GM08714 (cell line): ENCODE results near the gene C9orf85.

Experiments used
- H3K4me3 ChIP-seq: fragments of 200-500 bp; sonication (Bioruptor generic); 2 replicates; pipeline ENCODE4 v1.5.1; 2014; ENCODE audit warnings: mild to moderate bottlenecking, low read length, inconsistent platforms
- ZNF274 ChIP-seq: IDR thresholded peaks from 2 replicates; pipeline ENCODE4 v1.6.1; 2012; ENCODE audit warnings: mild to moderate bottlenecking, low read depth, low read length

C9orf85 gene

DNA sequence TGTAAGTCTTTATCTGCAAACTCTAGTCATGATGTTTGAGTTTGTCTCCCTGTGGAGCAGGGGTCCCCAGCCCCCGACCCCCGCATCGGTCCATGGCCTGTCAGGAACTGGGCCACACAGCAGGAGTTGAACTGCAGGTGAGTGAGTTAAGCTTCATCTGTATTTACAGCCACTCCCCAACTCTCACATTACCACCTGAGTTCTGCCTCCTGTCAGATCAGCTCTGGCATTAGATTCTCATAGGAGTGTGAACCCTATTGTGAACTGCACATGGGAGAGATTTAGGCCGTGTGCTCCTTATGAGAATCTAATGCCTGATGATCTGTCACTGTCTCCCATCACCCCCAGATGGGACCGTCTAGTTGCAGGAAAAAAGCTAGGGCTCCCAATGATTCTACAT is 7.0 kb downstream of the C9orf85 start:
- H3K4me3 ChIP-seq = no peak overlapping the region
- TF ChIP-seq ZNF274 = no peak

DNA sequence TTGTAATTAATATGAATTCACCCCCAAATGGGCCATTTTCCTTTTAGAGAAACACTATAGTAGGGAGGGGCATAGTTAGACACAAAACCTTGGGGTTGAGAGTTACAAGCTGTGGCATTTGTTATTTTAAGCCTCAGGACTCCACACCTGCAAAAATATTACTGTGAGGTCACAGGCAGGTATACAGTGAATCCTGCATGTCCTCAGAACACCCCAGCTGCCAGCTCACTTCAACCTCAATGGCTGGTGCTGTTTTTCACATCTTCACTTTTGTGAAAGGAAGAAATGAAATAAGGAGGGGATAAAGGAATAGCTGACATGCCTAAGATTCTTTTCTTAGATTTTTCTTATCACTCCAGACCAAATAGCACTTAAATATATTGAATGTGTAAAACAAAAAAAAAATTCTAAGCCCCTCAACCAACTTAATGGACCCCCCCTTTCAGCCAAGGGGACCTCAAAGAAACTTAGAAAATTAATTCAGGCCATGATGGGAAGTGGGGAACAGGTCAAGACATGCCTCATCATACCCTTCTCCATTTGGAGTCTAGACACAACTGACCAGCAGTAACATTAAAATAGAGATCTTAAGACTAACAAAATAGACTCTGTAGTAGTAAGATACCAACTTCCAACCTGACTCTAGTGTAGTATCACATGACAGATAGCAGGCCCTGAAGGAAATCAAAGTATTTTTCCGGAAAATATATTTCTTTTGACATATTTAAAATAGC is 9.2 kb downstream of the C9orf85 start:
- no peak for TF ChIP-seq ZNF274
- H3K4me3 ChIP-seq = no peak overlapping the region

DNA sequence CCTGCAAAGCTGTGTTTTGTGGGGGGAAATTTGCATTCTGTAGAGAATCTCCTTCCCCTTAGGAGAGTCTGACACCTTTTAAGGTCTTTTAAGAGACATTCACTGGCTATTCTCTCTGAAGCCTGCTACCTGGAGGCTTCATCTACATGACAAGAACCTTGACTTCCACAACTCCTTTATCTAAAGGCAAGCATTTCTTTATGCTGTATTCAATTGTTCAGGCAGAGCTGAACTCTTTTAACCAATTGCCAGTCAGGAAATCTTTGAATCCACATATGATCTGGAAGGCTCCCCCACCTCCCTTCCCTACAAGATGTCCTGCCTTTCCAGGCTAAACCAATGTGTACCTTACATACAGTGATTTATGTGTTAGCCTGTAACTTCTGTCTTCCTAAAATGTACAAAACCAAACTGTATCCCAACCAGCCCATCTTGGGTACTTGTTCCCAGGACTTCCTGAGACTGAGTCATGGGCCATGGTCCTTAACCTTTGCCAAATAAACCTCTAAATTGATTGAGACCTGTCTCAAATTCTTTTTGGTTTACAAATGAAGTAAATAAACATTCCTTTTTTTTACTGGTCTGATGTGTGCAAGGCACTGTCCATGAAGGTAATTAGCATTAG is 9.9 kb downstream of the C9orf85 start:
- no peak for TF ChIP-seq ZNF274
- no peak overlapping the region for H3K4me3 ChIP-seq

DNA sequence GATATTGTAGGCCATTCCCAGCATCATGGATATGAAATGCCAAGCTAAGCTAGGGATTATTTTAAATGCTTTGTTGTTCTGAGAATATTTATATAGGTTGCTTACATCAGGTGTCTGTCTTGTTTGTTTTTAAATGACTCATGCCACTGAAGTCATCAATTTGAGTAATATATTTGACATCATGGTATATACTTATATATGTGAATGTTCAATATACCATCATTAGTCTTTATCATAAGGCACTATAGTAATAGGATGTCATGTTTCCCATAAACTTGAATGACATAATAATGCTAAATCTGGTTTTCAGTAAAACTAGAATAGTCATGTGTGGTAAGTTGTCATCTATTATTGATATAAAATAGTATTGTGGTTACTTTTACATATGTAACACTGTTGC is 13.1 kb downstream of the C9orf85 start:
- TF ChIP-seq ZNF274 = no peak
- H3K4me3 ChIP-seq = no peak overlapping the region

DNA sequence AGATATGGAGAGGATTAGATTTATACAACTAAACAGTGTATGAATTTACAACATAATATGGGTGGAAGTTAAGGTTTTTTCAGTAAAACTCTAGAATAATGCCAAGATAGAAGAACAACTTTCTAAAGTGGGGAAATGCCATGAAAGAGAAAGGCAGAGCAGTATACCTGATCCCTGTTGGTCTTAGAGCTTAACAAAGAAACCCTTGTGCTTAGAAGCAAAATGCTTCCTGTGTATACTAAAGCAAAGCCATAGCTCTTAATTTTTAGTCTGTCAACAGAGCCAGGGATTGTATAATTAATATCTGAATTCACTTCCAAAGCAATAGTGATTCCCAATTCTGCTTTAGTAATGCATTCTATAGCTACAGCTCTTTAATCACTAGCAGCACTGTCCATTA is 14.4 kb downstream of the C9orf85 start:
- H3K4me3 ChIP-seq = no peak overlapping the region
- no peak for TF ChIP-seq ZNF274

DNA sequence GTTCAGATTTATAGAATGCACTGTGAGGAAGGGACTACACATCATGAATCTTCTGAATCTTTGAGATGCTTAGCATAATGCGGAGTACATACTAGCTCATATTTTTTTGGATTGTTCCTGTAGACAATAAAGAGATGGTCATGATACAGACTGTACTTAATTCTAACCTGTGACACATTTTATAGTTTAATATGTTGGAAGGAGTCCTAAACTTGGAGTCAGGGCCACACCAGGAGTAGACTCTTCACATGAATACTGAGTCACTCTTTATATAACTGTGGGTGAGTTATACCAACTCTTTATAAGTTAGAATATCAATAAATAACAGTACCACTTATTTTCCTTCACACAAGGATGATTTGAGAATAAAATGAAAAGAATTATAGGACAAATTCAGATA is 16.9 kb downstream of the C9orf85 start:
- no peak for TF ChIP-seq ZNF274
- H3K4me3 ChIP-seq = no peak overlapping the region

DNA sequence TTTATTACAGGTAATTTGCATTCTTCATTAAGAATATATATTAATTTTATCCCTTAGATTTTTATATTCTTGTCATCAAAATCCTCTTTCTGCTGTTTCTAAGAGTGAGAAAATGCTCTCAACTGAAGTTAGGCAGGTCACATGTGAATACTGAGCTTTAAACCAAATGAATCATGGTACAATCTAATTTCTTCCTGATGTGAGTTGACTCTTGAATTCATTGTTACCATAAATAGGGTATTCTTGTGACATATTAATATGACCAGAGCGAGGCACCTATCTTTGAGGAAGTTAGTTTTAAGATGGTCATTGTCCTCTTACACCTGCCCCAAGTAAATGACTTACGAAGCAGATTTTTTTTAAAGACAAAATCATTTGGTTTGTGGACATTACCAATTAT is 17.4 kb downstream of the C9orf85 start:
- H3K4me3 ChIP-seq = no peak overlapping the region
- TF ChIP-seq ZNF274 = no peak

DNA sequence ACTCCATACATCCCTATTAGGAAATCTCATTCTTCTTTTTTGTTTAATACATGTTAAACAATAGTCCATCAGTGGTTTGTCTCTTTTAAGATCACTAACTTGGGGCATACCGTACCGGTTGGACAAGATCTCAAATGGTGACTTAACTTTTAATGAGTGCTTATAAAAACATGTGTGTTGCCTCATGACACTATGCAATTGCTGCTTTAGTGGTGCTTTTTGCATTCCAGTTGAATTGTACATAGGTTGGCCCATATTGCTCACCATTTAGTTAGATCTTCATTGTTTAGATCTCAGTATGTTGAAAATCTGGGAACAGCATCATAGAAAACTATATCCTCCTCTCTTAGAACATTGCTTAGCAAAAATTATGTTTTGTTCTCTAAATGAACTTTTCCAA is 17.8 kb downstream of the C9orf85 start:
- no peak overlapping the region for H3K4me3 ChIP-seq
- TF ChIP-seq ZNF274 = no peak

DNA sequence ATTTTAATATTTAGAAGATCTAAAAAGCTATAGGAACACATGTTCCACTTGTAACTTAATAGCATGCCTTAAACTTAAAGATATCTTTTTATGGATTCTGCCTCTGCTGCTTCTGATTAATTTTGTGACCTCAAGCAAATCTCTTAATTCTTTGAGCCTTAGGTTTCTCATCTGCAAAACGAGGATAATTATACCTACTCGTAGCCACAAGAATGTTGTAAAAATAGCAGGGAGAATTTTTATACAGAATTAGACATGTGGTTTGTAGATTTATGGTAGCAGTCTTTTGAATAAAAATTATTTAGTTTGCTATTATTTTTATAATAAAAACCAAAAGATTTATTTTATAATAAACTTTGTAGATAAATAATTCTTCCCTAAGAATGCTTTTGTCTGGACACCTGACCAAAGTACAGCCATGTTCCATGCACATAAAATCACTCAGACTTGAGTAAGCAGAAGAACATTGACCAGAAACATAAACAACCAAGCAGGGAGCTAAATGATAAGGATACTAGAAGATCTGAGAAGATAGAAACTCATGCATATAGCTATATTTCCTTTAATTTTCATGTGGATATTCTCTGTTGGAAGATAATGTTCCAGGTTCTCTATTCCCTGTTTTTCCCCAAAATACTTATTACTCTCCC is 18.5 kb downstream of the C9orf85 start:
- no peak overlapping the region for H3K4me3 ChIP-seq
- TF ChIP-seq ZNF274 = no peak

DNA sequence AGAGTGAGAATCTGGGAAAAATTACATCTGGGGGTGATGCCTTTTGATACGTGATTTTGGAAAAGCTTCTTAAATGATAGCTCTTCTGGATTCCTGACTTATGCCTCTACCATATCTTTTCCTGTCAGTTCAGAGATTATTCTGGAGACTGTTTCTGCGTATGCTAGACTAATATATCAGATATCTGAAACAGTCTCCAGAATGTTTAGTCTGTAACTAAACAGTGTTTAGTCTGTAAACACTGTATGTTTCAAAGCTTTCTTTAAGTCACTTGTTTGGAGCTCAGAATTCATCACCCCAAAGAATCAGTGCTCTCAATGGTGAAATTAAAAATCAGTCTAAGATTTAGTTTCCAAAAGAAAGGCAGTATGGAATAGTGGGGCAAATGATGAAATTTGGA is 19.7 kb downstream of the C9orf85 start:
- TF ChIP-seq ZNF274 = no peak

DNA sequence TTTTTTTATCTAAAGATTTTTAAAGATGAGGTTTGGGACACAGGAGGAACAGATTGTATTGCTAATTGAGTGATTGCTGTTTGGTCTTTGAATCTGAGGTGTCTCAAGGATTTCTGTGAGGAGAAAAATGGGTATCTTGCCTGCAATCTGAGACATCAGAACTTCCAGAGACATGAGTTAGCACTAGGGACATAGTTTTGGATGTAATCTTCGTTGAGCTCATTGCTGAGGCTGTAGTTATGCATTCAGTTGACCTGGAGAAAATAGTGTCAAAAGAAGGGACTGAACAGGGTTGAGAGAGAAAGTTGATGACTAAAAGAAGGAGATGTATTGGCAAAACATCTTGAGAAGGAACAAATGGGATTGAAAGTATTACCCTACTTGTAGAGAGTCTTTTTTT is 24.6 kb downstream of the C9orf85 start:
- H3K4me3 ChIP-seq = no peak overlapping the region
- no peak for TF ChIP-seq ZNF274

More for the DNA sequence above, 19.7 kb downstream of the C9orf85 start:
- no peak overlapping the region for H3K4me3 ChIP-seq

DNA sequence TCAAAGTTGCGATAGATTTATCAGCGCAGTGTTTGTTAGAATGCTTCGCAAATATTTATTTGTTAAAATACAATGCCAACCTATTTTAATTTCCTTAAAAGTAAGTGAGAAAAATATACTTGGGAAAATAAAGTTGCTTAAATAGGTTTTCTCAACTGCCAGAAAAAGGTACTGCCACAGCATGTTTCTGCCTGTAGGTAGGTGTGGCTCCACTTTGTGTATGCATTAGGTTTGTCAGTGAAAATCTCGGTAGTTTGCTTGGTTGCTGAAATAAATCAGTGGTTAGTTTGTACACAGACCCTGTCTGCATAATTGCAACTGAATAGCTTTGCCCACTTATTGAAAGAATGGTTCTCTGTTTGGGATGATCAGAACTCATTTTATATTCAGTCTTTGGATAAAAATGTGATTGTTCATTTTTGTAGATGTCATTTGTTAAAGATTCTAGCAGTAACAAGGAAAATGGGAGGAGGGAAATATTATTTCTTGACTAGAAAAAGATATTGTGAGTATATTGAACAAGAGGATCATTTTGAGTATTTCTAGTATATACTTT is 25.7 kb downstream of the C9orf85 start:
- H3K4me3 ChIP-seq = no peak overlapping the region
- TF ChIP-seq ZNF274 = no peak

DNA sequence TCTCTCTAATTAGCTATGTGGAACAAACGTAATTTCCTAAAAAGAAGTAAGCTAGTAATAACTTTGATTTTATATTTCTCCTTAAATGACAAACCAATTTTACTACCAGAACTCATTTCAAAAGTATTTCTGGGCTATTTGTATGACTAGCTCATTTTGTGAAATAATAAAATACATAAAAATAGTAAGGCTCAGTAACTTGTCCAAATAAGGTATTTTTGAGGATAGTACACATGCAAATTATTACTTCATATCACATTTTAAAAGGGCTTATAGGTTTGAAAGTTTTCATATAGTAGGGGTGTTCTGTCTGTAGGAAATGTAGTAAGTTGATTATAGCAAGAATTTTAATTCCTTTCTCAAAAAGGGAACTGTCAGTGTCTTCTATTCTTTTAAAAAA is 26.5 kb downstream of the C9orf85 start:
- H3K4me3 ChIP-seq = no peak overlapping the region
- TF ChIP-seq ZNF274 = no peak

DNA sequence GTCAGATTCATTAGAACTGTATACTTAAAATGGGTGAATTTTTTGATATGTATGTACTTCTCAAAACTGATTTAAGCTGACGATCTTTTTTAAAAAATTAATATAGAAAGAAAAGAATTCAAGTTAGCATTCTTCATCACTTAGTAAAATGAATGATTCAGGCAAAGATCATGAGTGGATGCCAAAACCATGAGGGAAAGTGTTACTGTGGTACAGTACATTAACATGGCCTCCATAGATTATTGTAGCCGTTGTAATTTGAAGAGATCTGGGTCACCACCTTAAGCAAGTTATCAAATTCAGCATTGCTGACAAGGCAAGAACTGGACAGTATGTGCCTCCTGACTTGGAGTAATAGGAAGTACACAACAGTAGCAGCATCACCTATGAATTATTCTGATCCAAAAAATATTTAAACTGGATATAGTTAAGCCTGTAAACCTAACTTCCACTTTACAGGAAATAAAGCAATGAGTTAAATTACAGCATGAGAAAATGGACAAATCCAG is 29.7 kb downstream of the C9orf85 start:
- TF ChIP-seq ZNF274 = no peak
- no peak overlapping the region for H3K4me3 ChIP-seq

DNA sequence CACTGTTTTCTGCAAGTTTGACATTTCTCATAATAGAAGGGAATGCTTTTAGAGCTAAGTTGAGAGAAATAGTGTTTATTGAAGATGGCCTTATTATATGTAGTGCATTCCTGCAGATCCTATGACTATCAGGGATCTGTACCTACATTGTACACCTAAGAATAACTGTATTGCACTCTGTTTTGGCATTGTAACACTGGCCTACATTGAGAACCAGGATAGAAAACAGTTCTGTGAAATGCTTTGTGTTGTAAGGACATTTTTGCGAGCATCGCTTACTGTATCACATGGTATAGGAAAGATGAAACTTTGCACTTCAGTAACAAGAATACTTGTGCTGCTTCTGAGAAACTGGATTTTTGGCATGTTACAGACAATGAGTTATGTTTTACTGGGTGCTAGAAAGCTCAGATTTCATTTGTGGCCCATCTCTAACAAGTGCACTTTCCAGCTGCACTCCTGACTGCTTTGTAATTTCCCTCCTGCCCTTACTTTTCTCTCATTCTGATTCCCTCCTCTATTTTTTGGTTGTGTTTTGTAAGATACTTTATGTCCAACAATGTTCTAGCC is 30.6 kb downstream of the C9orf85 start:
- no peak for TF ChIP-seq ZNF274
- no peak overlapping the region for H3K4me3 ChIP-seq
